Common myeloid progenitor, CD34-positive (primary cell): ENCODE results near the gene OTOS.

Source experiments
- CTCF ChIA-PET: fragments of 350-600 bp; sonication (Branson Sonifier 250); formaldehyde crosslinking; loops from one replicate; lab custom pipeline; 2021; ENCODE audit warnings: antibody characterized with exemption; lab: Charles Lee
- POLR2A ChIA-PET: fragments of 350-600 bp; sonication (Branson Sonifier 250); formaldehyde crosslinking; loops from one replicate; lab custom pipeline; 2021; ENCODE audit warnings: antibody characterized with exemption; lab: Charles Lee
- DNase-seq, 3 donors: peaks; one replicate each; pipeline versions ENCODE4 v3.0.0 to v3.0.0-alpha.2; 2013
- H3K27ac ChIP-seq, 2 experiments: 1 replicate in 1 of 2; 2 replicates in 1 of 2; pipeline ENCODE4 v1.7.0; 2013; ENCODE audit warnings: inconsistent platforms in 2 of 2, low read length in 2 of 2, mild to moderate bottlenecking in 2 of 2, low read depth in 1 of 2, moderate library complexity in 1 of 2; ENCODE audit not compliant: severe bottlenecking in 2 of 2, insufficient read depth in 1 of 2, poor library complexity in 1 of 2
- H3K27me3 ChIP-seq, 5 experiments: replicated peaks in 2 of 5; 1 replicate in 3 of 5; 2 replicates in 2 of 5; pipeline versions ENCODE4 v1.6.1 to v1.7.0; 2013; ENCODE audit warnings: low read length in 4 of 5, mild to moderate bottlenecking in 2 of 5, moderate library complexity in 2 of 5, inconsistent platforms in 1 of 5; ENCODE audit not compliant: insufficient read depth in 5 of 5, control insufficient read depth in 4 of 5
- H3K36me3 ChIP-seq, 4 experiments: 1 replicate in 2 of 4; 2 replicates in 2 of 4; pipeline versions ENCODE4 v1.6.1 to v1.7.0; 2013; ENCODE audit warnings: low read length in 3 of 4, control low read depth in 1 of 4, mild to moderate bottlenecking in 1 of 4; ENCODE audit not compliant: control insufficient read depth in 4 of 4, insufficient read depth in 4 of 4
- H3K4me1 ChIP-seq, 4 experiments: 1 replicate in 3 of 4; 2 replicates in 1 of 4; pipeline versions ENCODE4 v1.6.1 to v1.7.1; 2013; ENCODE audit warnings: low read length in 3 of 4, mild to moderate bottlenecking in 3 of 4, control low read depth in 1 of 4, inconsistent platforms in 1 of 4, moderate library complexity in 1 of 4; ENCODE audit not compliant: control insufficient read depth in 4 of 4, insufficient read depth in 4 of 4; ENCODE audit errors: control extremely low read depth in 1 of 4
- H3K4me3 ChIP-seq, 7 experiments: 1 replicate in 4 of 7; 2 replicates in 3 of 7; pipeline versions ENCODE4 v1.5.1 to v1.7.0; 2013; ENCODE audit warnings: mild to moderate bottlenecking in 7 of 7, low read length in 6 of 7, moderate library complexity in 6 of 7, inconsistent platforms in 2 of 7, low read depth in 2 of 7, control low read depth in 1 of 7; ENCODE audit not compliant: insufficient read depth in 4 of 7, control insufficient read depth in 1 of 7; ENCODE audit errors: extremely low read depth in 1 of 7
- H3K9me3 ChIP-seq, 5 experiments: 1 replicate in 4 of 5; 2 replicates in 1 of 5; pipeline versions ENCODE4 v1.6.1 to v1.7.1; 2013; ENCODE audit warnings: low read length in 4 of 5, mild to moderate bottlenecking in 2 of 5, inconsistent platforms in 1 of 5, low read depth in 1 of 5, moderate library complexity in 1 of 5; ENCODE audit not compliant: control insufficient read depth in 4 of 5, insufficient read depth in 2 of 5; ENCODE audit errors: control extremely low read depth in 1 of 5
- WGBS: methylation state at CpG from one replicate; pipeline ENCODE4 v1.1.5; 2013; ENCODE audit not compliant: insufficient coverage; 5-methylcytosine and 5-hydroxymethylcytosine counted together

OTOS gene

GRCh38 chr2:240133401-240133800, 7.1 kb downstream of the OTOS start:
- H3K36me3 ChIP-seq, result peaks cover 3 to 54% (median 46%) of the 10 kb centered on the region in 4 experiments
- H3K27me3 ChIP-seq, result peaks cover 0 to 14% (median 4%) of the 10 kb centered on the region in 5 experiments
- H3K4me1 ChIP-seq, result peaks cover 6 to 20% (median 18%) of the 10 kb centered on the region in 4 experiments
- no peak for DNase-seq
- H3K4me3 ChIP-seq, result no peak overlapping the region
- 97% methylated on average over 10 of the region's 10 CpGs for WGBS
- no peak overlapping the region for H3K27ac ChIP-seq
- ChIA-PET POLR2A (no interaction called here), CTCF (no interaction called here)
- no peaks in the 10 kb centered on the region for H3K9me3 ChIP-seq

- 97% methylated on average over 5 of the region's 5 CpGs for WGBS
- H3K36me3 ChIP-seq, result peaks cover 3 to 61% (median 54%) of the 10 kb centered on the region in 4 experiments
- CTCF ChIA-PET, result no interaction called here
Observed at GRCh38 chr2:240132651-240132980, 7.8 kb downstream of the OTOS start.

GRCh38 chr2:240131941-240132650, 8.4 kb downstream of the OTOS start:
- Histone ChIP-seq H3K9me3 (no peaks in the 10 kb centered on the region), H3K27ac (no peak overlapping the region), H3K36me3 (peaks cover 3 to 64% (median 56%) of the 10 kb centered on the region in 4 experiments), H3K27me3 (peaks cover 0 to 3% (median 3%) of the 10 kb centered on the region in 5 experiments), H3K4me1 (peaks cover 6 to 20% (median 18%) of the 10 kb centered on the region in 4 experiments), H3K4me3 (no peak overlapping the region)
- WGBS, result 94% methylated on average over 21 of the region's 22 CpGs
- ChIA-PET POLR2A (no interaction called here), CTCF (no interaction called here)
- DNase-seq, result no peak

More at GRCh38 chr2:240132651-240132980, 7.8 kb downstream of the OTOS start:
- Histone ChIP-seq H3K27me3 (peaks cover 0 to 8% (median 4%) of the 10 kb centered on the region in 5 experiments), H3K4me3 (no peak overlapping the region), H3K27ac (no peak overlapping the region), H3K4me1 (peaks cover 6 to 20% (median 18%) of the 10 kb centered on the region in 4 experiments), H3K9me3 (no peaks in the 10 kb centered on the region)
- POLR2A ChIA-PET, result no interaction called here
- no peak for DNase-seq

DNA sequence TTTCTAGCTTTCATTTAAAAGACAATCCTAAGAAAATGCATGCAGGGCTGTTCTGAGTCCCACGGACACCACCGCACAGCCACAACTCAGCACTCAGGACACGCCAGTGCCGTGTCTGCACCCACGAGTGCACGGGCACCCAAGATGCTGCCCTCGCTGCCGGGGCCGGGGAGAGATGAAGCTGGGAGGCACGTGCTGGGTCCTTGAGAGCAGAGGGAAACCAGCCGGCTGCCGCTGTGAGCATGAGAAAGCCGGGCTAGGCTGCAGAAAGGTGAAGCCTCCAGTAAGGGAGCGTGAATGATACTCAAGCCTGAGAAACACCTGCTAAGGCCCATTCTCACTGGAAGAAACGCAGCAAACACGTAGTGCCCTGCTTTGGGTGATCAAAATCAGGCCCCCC, 9.2 kb downstream of the OTOS start:
- Histone ChIP-seq H3K27me3 (no peaks in the 10 kb centered on the region), H3K4me1 (peaks cover 6 to 13% (median 12%) of the 10 kb centered on the region in 4 experiments), H3K4me3 (no peak overlapping the region), H3K36me3 (peaks cover 3 to 64% (median 57%) of the 10 kb centered on the region in 4 experiments), H3K27ac (no peak overlapping the region), H3K9me3 (no peaks in the 10 kb centered on the region)
- CTCF ChIA-PET, result no interaction called here
- POLR2A ChIA-PET, result no interaction called here
- WGBS, result 94% methylated on average over 16 of the region's 16 CpGs
- DNase-seq, result no peak

- 96% methylated on average over 20 of the region's 23 CpGs for WGBS
- CTCF ChIA-PET, result no interaction called here
- no peak overlapping the region for H3K4me3 ChIP-seq
- H3K27me3 ChIP-seq, result no peaks in the 10 kb centered on the region
- H3K9me3 ChIP-seq, result no peaks in the 10 kb centered on the region
- H3K4me1 ChIP-seq, result peaks cover 6 to 11% (median 10%) of the 10 kb centered on the region in 4 experiments
- no peak for DNase-seq
- peaks cover 3 to 67% (median 57%) of the 10 kb centered on the region in 4 experiments for H3K36me3 ChIP-seq
- H3K27ac ChIP-seq, result no peak overlapping the region
- POLR2A ChIA-PET, result no interaction called here
Observed at GRCh38 chr2:240130393-240131195, 9.9 kb downstream of the OTOS start.

DNA sequence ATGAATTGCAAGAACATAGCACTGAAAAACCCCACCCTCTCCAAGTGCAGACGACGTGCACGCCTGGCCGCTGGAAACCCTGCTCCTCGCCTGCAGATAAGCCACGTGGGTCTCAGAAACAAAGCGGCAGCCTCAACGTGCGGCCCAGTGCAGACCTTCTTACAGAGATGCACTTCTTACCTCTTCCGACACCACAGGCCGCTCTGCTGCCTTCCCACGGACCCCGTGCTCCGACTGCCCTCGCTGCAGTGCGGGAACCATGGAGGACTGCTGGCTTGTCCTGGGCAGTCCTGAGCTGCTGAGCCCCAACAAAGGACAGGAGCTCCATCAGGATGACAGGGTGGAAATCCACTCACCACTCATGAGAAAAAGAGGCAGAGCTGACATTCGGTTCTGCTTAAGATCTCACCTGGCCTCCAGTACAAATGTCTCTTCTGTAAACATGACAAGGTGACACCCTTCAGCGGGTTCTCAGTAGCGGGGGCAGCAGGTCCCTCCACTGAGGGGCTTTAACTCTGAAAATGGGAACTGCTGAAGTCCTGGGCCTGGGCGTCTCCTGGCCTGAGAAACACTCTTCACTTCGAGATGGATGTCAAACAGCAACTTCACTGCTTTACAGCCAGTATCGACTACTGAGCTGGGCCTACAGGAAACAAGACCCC, 10.6 kb downstream of the OTOS start:
- ChIA-PET POLR2A (no interaction called here), CTCF (interaction anchor here (1.1 kb wide), 1 partner anchor 69 kb away, joined by 3 read pairs; no protein-coding TSS in a partner anchor)
- no peaks in the 10 kb centered on the region for H3K9me3 ChIP-seq
- DNase-seq, result no peak
- H3K4me1 ChIP-seq, result peaks cover 0 to 4% (median 2%) of the 10 kb centered on the region in 4 experiments
- H3K27me3 ChIP-seq, result no peaks in the 10 kb centered on the region
- peaks cover 3 to 67% (median 57%) of the 10 kb centered on the region in 4 experiments for H3K36me3 ChIP-seq
- H3K27ac ChIP-seq, result no peak overlapping the region
- no peak overlapping the region for H3K4me3 ChIP-seq
- 96% methylated on average over 22 of the region's 22 CpGs for WGBS
